Ecto neural progenitor cell (in vitro differentiated cells): ENCODE results near the gene CDH23.

Source experiments
- DNase-seq: peaks from one replicate; pipeline ENCODE4 v3.0.0-alpha.2; 2018; ENCODE audit warnings: low spot score

CDH23 gene

GRCh38 chr10:71723311-71723710, 326.6 kb downstream of the CDH23 start:
- no peak for DNase-seq

- no peak for DNase-seq
Observed at GRCh38 chr10:71724539-71724938, 327.8 kb downstream of the CDH23 start.

- no peak for DNase-seq
Observed at GRCh38 chr10:71725249-71725648, 328.5 kb downstream of the CDH23 start.

- no peak for DNase-seq
Observed at GRCh38 chr10:71725998-71726579, 329.4 kb downstream of the CDH23 start.

- no peak for DNase-seq
Observed at GRCh38 chr10:71726580-71727104, 329.9 kb downstream of the CDH23 start.

GRCh38 chr10:71727105-71727737, 330.5 kb downstream of the CDH23 start:
- DNase-seq: no peak

GRCh38 chr10:71727738-71728737, 331.3 kb downstream of the CDH23 start:
- peak; percentile 61 for DNase-seq

GRCh38 chr10:71729161-71729636, 332.5 kb downstream of the CDH23 start:
- no peak for DNase-seq

- DNase-seq: no peak
Observed at GRCh38 chr10:71731791-71732190, 335.1 kb downstream of the CDH23 start.

GRCh38 chr10:71734797-71735196, 338.1 kb downstream of the CDH23 start:
- DNase-seq: no peak

- DNase-seq: no peak
Observed at GRCh38 chr10:71735709-71736569, 339.2 kb downstream of the CDH23 start.

- DNase-seq: no peak
Observed at GRCh38 chr10:71736570-71736952, 339.8 kb downstream of the CDH23 start.

- DNase-seq: no peak
Observed at GRCh38 chr10:71737001-71737833, 340.5 kb downstream of the CDH23 start.

- DNase-seq: no peak
Observed at GRCh38 chr10:71737834-71738197, 341.1 kb downstream of the CDH23 start.

GRCh38 chr10:71739358-71739900, 342.7 kb downstream of the CDH23 start:
- no peak for DNase-seq

- DNase-seq: no peak
Observed at GRCh38 chr10:71740069-71740653, 343.4 kb downstream of the CDH23 start.

GRCh38 chr10:71741029-71741428, 344.3 kb downstream of the CDH23 start:
- no peak for DNase-seq

GRCh38 chr10:71741671-71742070, 345.0 kb downstream of the CDH23 start:
- no peak for DNase-seq

- DNase-seq: no peak
Observed at GRCh38 chr10:71742301-71743088, 345.8 kb downstream of the CDH23 start.
